ENCODE measurements around the gene PLXNA1.
A peak's percentile ranks its signal among the peaks of the same experiment; 100 is the strongest.

PLXNA1 gene

GRCh38 chr3:126982471-126983175 lies at the start of gene PLXNA1:
TSS of gene PLXNA1 (plus strand) at chr3:126983115. CDS start at chr3:126988594, 5,479 bp downstream.
- DNase-seq: peak; percentile 78

- DNase-seq: no peak
These were observed 48.8 kb upstream of the PLXNA1 start for GRCh38 chr3:126934031-126934531.

- no peak for DNase-seq
These were observed 47.9 kb upstream of the PLXNA1 start for GRCh38 chr3:126934991-126935390.

GRCh38 chr3:126935756-126936509 lies 47.0 kb upstream of the PLXNA1 start:
- no peak for DNase-seq

- no peak for DNase-seq
These were observed 46.0 kb upstream of the PLXNA1 start for GRCh38 chr3:126936853-126937425.

GRCh38 chr3:126937533-126937932 lies 45.4 kb upstream of the PLXNA1 start:
- no peak for DNase-seq

- no peak for DNase-seq
These were observed 44.9 kb upstream of the PLXNA1 start for GRCh38 chr3:126937973-126938372.

GRCh38 chr3:126938520-126939337 lies 44.2 kb upstream of the PLXNA1 start:
- no peak for DNase-seq

- no peak for DNase-seq
These were observed 43.6 kb upstream of the PLXNA1 start for GRCh38 chr3:126939338-126939718.

- no peak for DNase-seq
These were observed 43.2 kb upstream of the PLXNA1 start for GRCh38 chr3:126939733-126940132.

GRCh38 chr3:126941721-126942270 lies 41.1 kb upstream of the PLXNA1 start:
- DNase-seq: peak; percentile 1

- DNase-seq: no peak
These were observed 38.6 kb upstream of the PLXNA1 start for GRCh38 chr3:126944089-126944965.

GRCh38 chr3:126945171-126945721 lies 37.7 kb upstream of the PLXNA1 start:
- no peak for DNase-seq

- no peak for DNase-seq
These were observed 37.0 kb upstream of the PLXNA1 start for GRCh38 chr3:126945891-126946290.

- no peak for DNase-seq
These were observed 36.5 kb upstream of the PLXNA1 start for GRCh38 chr3:126946405-126946804.

GRCh38 chr3:126947429-126947828 lies 35.5 kb upstream of the PLXNA1 start:
- DNase-seq: no peak

- no peak for DNase-seq
These were observed 33.9 kb upstream of the PLXNA1 start for GRCh38 chr3:126948980-126949535.

- DNase-seq: no peak
These were observed 31.4 kb upstream of the PLXNA1 start for GRCh38 chr3:126951561-126951960.

GRCh38 chr3:126952261-126952982 lies 30.5 kb upstream of the PLXNA1 start:
- DNase-seq: no peak

- DNase-seq: no peak
These were observed 29.8 kb upstream of the PLXNA1 start for GRCh38 chr3:126952983-126953660.

Data from femur (tissue), 1 donor.